Stimulated activated naive CD4-positive, alpha-beta T cell (primary cell): ENCODE measurements around the gene TLX1.

Experiments used
- DNase-seq, 6 experiments: peaks; one replicate each; lab custom pipeline; 2025; lab: John Stamatoyannopoulos, UW

Gene TLX1

GRCh38 chr10:101134299-101135127 is 3.4 kb downstream of the TLX1 start:
- no peak for DNase-seq

DNA sequence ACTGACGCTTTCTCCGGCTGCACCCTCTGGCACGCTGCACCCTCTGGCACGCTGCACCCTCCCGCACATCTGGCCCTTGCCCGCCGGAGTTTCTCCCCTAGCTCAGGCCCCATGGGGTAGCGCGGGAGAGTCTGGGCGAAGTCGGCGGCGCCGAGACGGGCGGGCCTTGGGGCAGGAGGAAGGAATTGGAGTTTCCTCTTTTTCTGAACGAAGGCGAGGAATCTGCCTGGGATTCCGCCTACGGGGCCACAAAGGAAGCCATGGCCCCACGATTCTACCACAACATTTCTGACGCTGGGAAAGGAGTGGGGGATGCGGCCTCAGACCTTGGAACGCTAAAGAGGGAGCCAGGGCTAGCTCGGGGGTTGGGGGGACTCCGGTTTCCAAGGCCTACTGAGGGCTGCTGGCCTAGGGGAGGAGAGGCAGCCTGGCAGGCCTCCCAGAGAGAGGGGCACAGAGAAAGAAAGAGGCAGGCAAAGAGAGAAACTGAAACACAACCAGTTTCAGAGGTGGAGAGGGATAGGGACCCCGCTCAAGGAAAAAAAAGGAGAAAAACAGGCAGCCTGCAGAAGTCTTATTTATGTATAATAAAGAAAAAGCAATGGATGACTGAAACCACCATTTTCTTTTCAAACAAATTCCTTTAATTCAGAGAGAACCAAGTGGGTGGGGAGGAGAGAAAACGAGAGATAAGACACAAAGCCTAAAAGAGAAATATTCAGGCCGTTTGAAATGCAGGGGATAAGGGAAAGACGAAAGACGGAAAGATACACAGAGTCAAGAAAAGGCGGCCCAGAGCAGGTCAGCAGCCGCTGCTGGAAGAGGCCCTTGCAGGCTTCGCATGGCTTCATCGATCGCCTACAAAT is 4.3 kb downstream of the TLX1 start:
- no peak for DNase-seq

DNA sequence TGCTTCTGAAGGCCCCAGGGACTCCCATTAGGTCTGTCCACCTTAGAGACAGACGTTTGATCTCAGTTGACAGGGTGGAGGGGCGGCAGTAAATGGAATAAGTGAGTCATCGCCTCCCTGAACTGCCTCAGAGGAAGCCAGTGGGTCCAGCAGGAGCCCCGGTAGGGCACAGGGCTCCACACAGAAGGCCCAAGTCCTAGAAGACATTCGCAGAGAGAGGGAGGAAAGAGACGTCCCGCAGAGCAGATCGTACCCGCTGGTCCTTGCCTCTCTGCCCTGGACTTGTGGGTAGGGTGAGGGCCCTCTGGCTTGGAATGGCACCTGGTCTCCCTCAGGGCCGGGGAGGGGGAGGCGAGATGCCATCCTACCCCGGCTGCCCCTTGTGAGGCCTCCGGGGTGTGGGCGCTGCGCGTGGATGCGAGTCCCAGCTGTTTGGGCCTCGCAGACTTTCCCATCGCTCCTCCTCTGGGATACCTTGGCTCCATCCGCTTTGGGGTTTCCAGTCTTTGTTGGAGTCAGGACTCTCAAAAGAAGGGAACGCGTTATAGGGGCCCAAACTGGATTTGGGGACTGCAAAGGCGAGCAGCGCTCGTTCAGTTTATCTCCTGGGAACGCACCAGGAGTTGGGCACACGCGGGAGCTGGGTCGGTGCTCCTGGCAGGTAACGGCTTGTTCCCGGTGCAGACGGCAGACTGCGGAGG is 5.1 kb downstream of the TLX1 start:
- DNase-seq, result no peak

DNA sequence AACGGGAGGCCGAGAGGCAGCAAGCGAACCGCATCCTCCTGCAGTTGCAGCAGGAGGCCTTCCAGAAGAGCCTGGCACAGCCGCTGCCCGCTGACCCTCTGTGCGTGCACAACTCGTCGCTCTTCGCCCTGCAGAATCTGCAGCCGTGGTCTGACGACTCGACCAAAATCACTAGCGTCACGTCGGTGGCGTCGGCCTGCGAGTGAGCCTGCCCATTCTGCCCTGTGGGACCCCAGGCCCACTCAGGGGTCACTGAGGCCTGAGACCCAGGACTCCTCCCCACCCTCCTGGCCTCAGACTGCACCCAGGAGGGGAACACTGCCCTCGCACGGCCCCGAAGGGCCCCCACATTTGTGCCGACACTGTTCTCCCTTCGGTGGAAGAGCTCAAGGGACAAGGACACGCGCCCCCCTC is 5.6 kb downstream of the TLX1 start:
- DNase-seq, result no peak

DNA sequence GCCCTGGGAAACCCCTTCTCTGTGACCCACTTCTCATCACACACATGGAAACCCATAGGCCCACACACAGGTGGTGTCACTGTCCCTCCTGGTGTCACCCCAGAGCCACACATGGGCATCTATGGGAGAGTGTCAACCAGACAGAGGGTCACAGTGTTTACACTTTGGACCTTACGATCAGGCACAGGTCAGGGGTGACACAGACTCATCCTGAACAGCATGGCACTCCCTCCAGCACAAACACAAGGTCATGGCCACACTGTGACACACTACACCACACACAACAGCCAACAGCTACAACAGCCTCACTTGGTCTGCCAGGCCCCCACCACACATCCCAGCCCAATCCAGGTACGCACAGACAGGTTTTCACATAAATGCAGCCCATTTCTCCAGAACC is 6.2 kb downstream of the TLX1 start:
- DNase-seq, result no peak

DNA sequence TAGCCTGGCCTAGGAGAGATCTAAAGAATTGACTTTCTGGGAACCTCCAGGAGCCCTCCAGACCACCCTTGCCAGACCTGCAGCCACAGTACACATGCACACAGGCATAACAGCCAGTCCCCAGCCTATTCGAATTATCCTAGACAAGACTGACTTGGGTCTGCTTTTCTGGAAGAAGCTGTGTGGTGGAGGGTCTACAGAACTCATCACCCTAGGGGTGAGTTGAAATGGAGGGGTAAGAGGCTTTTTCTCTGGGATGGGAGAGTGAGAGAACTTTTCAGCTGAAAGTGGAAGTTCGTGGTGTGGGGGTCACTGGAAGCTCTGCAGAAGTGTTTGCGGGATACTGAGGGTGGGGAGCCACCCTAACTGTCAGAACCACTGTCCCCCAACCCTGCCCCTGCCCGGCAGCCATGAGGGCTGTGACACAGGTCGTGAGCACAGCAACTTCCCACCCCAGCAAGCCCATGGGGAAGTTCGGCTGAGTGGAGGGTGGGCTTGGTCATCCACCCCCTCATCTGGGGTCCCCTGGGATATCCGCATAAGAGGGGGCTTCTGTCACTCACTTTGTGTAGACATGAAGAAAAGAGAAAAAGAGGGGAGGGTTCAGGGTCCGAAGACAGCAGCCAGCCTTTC is 7.8 kb downstream of the TLX1 start:
- no peak for DNase-seq

GRCh38 chr10:101139421-101139911 is 8.4 kb downstream of the TLX1 start:
- DNase-seq, result peak in 1 of 6 experiments; percentile 21

GRCh38 chr10:101140084-101140949 is 9.2 kb downstream of the TLX1 start:
- peak in 2 of 6 experiments; percentile 22 to 56 for DNase-seq

DNA sequence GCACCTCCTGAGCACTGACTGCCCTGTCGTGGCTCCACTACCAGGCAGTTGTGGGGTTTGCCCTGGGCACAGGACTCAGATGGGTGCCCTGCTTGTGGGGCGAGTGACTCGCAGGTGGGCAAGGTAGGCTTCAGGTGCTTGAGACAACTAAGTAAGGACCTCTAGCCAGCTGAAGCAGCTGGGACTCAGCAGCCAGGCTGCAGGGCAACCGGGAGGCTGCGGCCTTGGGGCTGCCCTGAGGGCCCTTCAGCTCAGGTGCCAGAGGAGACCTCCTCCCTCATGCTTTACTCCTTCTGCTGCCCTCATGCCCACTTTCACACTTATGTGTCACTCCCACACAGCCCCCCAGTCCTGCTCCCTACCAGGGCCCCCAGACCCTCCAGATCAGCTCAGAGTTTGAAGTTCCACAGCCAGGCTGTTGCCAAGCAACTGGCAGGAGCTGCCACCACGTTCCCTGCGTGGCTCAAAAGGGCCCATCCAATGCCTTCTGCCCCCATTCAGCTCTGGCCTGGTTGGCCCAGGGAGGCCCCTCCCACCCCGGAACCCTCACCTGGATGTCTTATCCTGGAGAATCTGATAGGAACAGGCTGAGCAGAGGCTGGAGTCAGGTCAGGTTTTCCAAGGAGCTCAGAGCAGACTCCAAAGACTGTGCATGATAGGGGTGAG is 10.0 kb downstream of the TLX1 start:
- DNase-seq, result peak in 1 of 6 experiments; percentile 31

GRCh38 chr10:101141616-101142532 is 10.8 kb downstream of the TLX1 start:
- peak; percentile 49 to 86 (median 70) for DNase-seq

DNA sequence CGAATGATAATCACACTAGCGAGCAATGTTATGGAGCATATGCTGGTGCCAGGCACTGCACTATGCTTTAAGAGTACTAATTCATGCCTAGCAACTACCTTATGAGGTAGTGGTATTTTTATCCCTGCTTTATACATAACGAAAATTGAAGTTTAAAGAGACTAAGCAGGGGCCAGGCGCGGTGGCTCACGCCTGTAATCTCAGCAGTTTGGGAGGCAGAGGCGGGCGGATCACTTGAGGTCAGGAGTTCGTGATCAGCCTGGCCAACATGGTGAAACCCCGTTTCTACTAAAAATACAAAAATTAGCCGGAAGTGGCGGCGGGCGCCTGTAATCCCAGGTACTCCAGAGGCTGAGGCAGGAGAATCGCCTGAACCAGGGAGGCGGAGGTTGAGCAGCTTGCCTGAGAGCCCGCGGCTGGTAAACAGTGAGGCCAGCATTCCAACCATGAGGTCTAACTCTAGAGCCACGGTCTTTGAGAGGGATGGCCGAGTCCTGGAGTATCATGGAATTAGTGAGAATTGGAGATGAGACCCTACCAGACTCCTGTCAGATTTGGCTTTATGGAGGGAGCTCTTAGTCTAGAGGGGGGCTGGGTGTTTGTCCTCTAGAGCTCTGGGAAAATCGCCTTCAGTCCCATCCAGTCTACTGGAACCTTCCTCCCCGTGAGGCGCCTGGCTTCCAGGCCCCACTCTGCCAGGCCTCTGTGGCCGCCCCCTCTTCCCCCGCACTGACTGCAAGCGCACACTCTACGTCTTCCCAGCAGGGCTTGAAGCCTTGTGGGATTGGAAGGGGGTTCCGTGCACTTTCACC is 11.6 kb downstream of the TLX1 start:
- no peak for DNase-seq

- DNase-seq, result no peak
These were observed 12.2 kb downstream of the TLX1 start for GRCh38 chr10:101143345-101143630.

DNA sequence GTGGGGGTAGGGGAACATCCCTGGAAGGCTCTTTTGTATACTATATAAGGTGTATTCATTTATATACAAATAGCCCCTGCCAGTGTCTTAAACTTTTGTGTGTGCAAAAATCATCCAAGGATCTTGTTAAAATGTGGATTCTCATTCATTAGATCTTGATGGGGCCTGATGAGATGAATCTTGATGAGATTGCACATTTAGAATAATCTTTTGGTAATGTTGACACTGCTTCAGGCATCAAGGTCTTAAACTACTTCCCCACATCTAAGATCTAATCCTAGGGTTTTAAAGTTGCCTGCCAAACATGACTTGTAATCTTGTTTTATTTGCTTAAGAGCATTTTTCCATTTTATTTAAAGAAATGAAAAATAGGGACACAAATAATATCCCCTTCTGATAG is 13.0 kb downstream of the TLX1 start:
- DNase-seq, result no peak

DNA sequence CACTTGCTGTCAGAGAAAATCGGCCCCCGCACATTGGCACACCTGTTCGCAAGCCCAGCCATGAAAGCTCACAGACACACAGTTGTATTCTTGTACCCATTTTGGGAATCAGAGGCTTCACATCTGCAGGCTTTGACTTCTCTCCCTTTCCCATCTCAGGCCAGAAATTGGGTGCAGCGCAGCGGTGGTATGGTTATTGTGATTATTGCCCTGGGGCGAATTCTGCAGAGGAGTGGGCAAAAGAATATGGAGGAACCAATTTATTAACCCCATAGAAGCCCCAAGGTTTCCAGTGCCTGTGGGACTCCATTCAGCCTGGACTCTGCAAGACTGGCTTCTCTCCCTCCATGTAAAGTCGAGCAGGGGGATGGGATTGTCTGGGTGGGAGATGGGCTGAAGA is 14.0 kb downstream of the TLX1 start:
- DNase-seq, result no peak

GRCh38 chr10:101145750-101146391 is 14.8 kb downstream of the TLX1 start:
- DNase-seq, result no peak

- DNase-seq, result no peak
These were observed 15.5 kb downstream of the TLX1 start for GRCh38 chr10:101146392-101147251.

GRCh38 chr10:101151395-101151794 is 20.3 kb downstream of the TLX1 start:
- DNase-seq, result no peak
